Right lobe of liver (tissue), 4 donors: Measurements from ENCODE around the gene CAPZA2.

Experiments used
- POLR2A ChIP-seq: fragments of 450-650 bp; IDR thresholded peaks from one replicate; pipeline ENCODE4 v1.6.1; 2017; ENCODE audit warnings: antibody characterized with exemption, mild to moderate bottlenecking
- TF ChIP-seq, protein P1 (sequence below), 4 donors: fragments of 200-600 bp in 3 of 4; fragments of 450-650 bp in 1 of 4; IDR thresholded peaks; one replicate each; pipeline versions ENCODE4 v1.5.1 to v1.8.0; 2016 to 2022; ENCODE audit warnings: antibody characterized with exemption in 4 of 4, mild to moderate bottlenecking in 2 of 4
- donor health status: DM: no; HTN: no; CAD: no.
- donor health status: DM: no; HTN: no; CAD: no.
- donor health status: DM: no; HTN: yes; CAD: no.

DNA sequence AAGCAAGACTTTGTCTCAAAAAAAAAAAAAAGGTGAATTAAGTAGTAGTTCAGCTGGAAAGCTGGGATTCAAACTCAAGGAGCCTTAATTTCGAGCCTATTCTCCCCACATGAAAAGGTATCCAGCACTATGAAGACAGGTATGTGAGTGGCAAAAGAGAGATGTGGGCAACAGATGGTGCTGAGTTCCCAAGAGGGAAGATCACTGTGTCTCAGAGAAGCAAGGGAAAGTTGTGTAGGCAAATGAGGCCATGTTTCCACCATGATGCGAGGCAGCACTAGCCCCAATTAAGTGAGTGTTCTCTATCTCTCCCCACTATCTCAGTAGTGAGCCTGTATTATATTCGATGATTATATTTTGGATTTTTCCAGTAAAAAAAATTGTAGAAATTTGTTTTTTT lies 71.1 kb downstream of the CAPZA2 start:
- TF ChIP-seq, protein P1, sequence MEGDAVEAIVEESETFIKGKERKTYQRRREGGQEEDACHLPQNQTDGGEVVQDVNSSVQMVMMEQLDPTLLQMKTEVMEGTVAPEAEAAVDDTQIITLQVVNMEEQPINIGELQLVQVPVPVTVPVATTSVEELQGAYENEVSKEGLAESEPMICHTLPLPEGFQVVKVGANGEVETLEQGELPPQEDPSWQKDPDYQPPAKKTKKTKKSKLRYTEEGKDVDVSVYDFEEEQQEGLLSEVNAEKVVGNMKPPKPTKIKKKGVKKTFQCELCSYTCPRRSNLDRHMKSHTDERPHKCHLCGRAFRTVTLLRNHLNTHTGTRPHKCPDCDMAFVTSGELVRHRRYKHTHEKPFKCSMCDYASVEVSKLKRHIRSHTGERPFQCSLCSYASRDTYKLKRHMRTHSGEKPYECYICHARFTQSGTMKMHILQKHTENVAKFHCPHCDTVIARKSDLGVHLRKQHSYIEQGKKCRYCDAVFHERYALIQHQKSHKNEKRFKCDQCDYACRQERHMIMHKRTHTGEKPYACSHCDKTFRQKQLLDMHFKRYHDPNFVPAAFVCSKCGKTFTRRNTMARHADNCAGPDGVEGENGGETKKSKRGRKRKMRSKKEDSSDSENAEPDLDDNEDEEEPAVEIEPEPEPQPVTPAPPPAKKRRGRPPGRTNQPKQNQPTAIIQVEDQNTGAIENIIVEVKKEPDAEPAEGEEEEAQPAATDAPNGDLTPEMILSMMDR (IDR thresholded peaks at IDR 0.05) = no peak
- no peak for TF ChIP-seq POLR2A
